RWPE2 (cell line): ENCODE results near the gene DNAAF8.

ENCODE experiments used
- ATAC-seq: fragments of 200-7000 bp; cut with Tn5 transposase; 3 replicates; pipeline ENCODE4 v1.9.1; 2021; ENCODE audit warnings: low read depth
- DNase-seq: peaks from one replicate; pipeline ENCODE4 v3.0.0-alpha.2; 2020; ENCODE audit warnings: low spot score
- H3K27ac ChIP-seq: fragments of 450-650 bp; 2 replicates; pipeline ENCODE4 v1.5.1; 2017; ENCODE audit warnings: mild to moderate bottlenecking; ENCODE audit not compliant: poor library complexity, severe bottlenecking
- H3K27me3 ChIP-seq: fragments of 250-450 bp; sonication (Bioruptor Pico); 2 replicates; pipeline ENCODE4 v1.5.1; 2021; ENCODE audit warnings: mild to moderate bottlenecking, moderate library complexity; ENCODE audit not compliant: insufficient read depth, poor library complexity, severe bottlenecking
- H3K36me3 ChIP-seq: fragments of 250-450 bp; sonication (Bioruptor Pico); 2 replicates; pipeline ENCODE4 v1.5.1; 2020; ENCODE audit warnings: low read depth, mild to moderate bottlenecking, moderate library complexity
- H3K4me1 ChIP-seq: fragments of 250-450 bp; sonication (Bioruptor Pico); 2 replicates; pipeline ENCODE4 v1.5.1; 2021; ENCODE audit warnings: mild to moderate bottlenecking, moderate library complexity; ENCODE audit not compliant: insufficient read depth, poor library complexity, severe bottlenecking
- H3K4me3 ChIP-seq: fragments of 250-450 bp; sonication (Bioruptor Pico); 2 replicates; pipeline ENCODE4 v1.5.1; 2021; ENCODE audit warnings: mild to moderate bottlenecking, moderate library complexity; ENCODE audit not compliant: severe bottlenecking
- H3K9me3 ChIP-seq: fragments of 250-450 bp; sonication (Bioruptor Pico); 2 replicates; pipeline ENCODE4 v1.5.1; 2021; ENCODE audit warnings: mild to moderate bottlenecking, moderate library complexity; ENCODE audit not compliant: severe bottlenecking
- TF ChIP-seq, protein P1 (sequence below): fragments of 450-650 bp; IDR thresholded peaks from one replicate; pipeline ENCODE4 v1.5.1; 2017; ENCODE audit warnings: mild to moderate bottlenecking, moderate library complexity; ENCODE audit not compliant: poor library complexity, severe bottlenecking

DNAAF8 gene

GRCh38 chr16:4723071-4723767 lies 11.1 kb upstream of the DNAAF8 start:
- H3K4me1 ChIP-seq: no peaks in the 10 kb centered on the region
- H3K4me3 ChIP-seq: no peak overlapping the region
- DNase-seq (no peak), ATAC-seq (no peak)
- peaks cover 50% of the 10 kb centered on the region for H3K36me3 ChIP-seq
- H3K27me3 ChIP-seq: no peaks in the 10 kb centered on the region
- H3K27ac ChIP-seq: no peak overlapping the region
- TF ChIP-seq, protein P1, sequence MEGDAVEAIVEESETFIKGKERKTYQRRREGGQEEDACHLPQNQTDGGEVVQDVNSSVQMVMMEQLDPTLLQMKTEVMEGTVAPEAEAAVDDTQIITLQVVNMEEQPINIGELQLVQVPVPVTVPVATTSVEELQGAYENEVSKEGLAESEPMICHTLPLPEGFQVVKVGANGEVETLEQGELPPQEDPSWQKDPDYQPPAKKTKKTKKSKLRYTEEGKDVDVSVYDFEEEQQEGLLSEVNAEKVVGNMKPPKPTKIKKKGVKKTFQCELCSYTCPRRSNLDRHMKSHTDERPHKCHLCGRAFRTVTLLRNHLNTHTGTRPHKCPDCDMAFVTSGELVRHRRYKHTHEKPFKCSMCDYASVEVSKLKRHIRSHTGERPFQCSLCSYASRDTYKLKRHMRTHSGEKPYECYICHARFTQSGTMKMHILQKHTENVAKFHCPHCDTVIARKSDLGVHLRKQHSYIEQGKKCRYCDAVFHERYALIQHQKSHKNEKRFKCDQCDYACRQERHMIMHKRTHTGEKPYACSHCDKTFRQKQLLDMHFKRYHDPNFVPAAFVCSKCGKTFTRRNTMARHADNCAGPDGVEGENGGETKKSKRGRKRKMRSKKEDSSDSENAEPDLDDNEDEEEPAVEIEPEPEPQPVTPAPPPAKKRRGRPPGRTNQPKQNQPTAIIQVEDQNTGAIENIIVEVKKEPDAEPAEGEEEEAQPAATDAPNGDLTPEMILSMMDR: no peak
- no peaks in the 10 kb centered on the region for H3K9me3 ChIP-seq

DNA sequence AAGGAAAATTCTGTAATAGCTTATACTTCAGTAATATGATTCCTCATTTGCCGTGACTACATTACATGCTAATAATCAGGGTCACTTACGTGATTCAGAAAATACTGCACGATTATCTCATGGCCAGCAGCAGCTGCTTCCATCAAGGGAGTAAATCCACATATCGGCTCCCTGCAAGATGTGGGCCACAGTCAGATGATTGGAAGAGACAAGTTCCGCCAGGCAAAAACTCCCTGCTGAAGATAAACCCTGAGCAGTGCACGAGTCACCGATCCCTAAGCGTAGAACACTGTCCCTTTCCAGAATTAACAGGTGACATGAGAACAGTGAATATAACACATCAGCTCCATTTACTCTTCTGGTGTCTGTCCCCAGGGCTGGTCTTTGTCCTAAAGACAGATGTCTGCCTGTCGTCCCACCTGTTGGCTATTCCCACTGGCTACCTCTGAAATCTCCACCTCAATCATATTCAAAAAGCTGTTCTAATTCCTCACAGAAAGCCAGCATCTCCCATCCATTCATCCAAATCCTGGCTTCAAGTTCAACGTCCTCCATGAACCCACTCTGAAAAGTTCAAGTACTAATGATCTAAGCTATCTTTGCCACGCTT lies 9.6 kb upstream of the DNAAF8 start:
- Histone ChIP-seq H3K4me3 (no peak overlapping the region), H3K4me1 (no peaks in the 10 kb centered on the region), H3K36me3 (peaks cover 56% of the 10 kb centered on the region), H3K27me3 (no peaks in the 10 kb centered on the region), H3K27ac (no peak overlapping the region), H3K9me3 (no peaks in the 10 kb centered on the region)
- TF ChIP-seq, protein P1: no peak
- ATAC-seq (no peak), DNase-seq (no peak)

GRCh38 chr16:4726616-4727015 lies 7.7 kb upstream of the DNAAF8 start:
- Histone ChIP-seq H3K4me3 (no peak overlapping the region), H3K27me3 (no peaks in the 10 kb centered on the region), H3K27ac (no peak overlapping the region), H3K36me3 (peaks cover 73% of the 10 kb centered on the region), H3K4me1 (no peaks in the 10 kb centered on the region), H3K9me3 (no peaks in the 10 kb centered on the region)
- DNase-seq (no peak), ATAC-seq (no peak)
- TF ChIP-seq, protein P1: no peak

DNA sequence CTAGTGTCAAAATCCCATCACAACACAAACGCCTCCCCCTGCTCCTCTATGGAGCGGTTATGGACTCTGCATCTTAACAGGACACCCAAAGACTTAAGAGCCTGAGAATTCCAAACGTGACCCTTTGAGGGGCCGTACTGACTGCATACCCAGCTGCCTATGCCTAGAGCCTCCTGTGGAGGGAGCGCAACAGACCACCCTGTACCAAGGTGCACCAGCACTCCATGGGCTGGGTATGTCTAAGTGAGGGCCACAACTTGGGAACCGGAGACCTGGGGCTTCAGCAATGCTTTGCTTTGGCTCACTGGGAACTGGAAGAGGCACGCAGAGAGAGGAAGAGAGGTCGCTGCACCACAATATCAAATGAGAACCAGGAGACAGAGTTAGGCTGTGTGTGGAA lies 5.7 kb upstream of the DNAAF8 start:
- H3K9me3 ChIP-seq: no peaks in the 10 kb centered on the region
- H3K4me1 ChIP-seq: no peaks in the 10 kb centered on the region
- TF ChIP-seq, protein P1: no peak
- no peak overlapping the region for H3K4me3 ChIP-seq
- ATAC-seq (no peak), DNase-seq (no peak)
- H3K27ac ChIP-seq: no peak overlapping the region
- peaks cover 65% of the 10 kb centered on the region for H3K36me3 ChIP-seq
- no peaks in the 10 kb centered on the region for H3K27me3 ChIP-seq

DNA sequence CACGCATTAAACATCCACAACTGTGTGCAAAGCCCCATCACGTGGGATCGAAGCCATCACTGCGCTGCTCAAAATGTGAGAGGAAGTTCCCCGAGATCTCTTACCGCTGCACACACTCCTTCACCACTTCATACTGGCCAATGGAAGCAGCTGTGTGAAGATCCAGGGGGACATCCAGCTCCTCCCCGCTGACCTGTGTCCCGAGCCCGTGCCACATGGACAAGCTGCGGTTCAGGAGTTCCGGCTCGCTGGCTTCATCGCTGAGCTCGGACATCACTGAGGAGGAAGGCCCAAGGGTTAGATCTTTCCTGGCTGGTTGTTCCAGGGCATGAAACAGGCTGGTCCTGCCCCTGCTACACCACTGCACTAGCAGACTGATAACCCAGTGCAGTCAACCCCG lies 4.5 kb upstream of the DNAAF8 start:
- no peak for ATAC-seq
- Histone ChIP-seq H3K36me3 (peaks cover 55% of the 10 kb centered on the region), H3K4me1 (no peaks in the 10 kb centered on the region), H3K4me3 (no peak overlapping the region), H3K27me3 (no peaks in the 10 kb centered on the region), H3K9me3 (no peaks in the 10 kb centered on the region), H3K27ac (no peak overlapping the region)
- TF ChIP-seq, protein P1: no peak
- DNase-seq: no peak
